GM23248 (cell line): ENCODE results near the gene AHRR.

ENCODE experiments used
- EZH2 ChIP-seq: fragments of 200-600 bp; sonication (generic); IDR thresholded peaks from 2 replicates; pipeline ENCODE4 v1.6.1; 2018; ENCODE audit warnings: antibody characterized with exemption, mild to moderate bottlenecking; ENCODE audit not compliant: insufficient read depth, poor library complexity, severe bottlenecking
- EZH2phosphoT487 ChIP-seq: fragments of 200-600 bp; sonication (generic); IDR thresholded peaks from 2 replicates; pipeline ENCODE4 v1.6.1; 2018; ENCODE audit warnings: antibody characterized with exemption, moderate library complexity, mild to moderate bottlenecking, low read depth; ENCODE audit not compliant: insufficient read depth

DNA sequence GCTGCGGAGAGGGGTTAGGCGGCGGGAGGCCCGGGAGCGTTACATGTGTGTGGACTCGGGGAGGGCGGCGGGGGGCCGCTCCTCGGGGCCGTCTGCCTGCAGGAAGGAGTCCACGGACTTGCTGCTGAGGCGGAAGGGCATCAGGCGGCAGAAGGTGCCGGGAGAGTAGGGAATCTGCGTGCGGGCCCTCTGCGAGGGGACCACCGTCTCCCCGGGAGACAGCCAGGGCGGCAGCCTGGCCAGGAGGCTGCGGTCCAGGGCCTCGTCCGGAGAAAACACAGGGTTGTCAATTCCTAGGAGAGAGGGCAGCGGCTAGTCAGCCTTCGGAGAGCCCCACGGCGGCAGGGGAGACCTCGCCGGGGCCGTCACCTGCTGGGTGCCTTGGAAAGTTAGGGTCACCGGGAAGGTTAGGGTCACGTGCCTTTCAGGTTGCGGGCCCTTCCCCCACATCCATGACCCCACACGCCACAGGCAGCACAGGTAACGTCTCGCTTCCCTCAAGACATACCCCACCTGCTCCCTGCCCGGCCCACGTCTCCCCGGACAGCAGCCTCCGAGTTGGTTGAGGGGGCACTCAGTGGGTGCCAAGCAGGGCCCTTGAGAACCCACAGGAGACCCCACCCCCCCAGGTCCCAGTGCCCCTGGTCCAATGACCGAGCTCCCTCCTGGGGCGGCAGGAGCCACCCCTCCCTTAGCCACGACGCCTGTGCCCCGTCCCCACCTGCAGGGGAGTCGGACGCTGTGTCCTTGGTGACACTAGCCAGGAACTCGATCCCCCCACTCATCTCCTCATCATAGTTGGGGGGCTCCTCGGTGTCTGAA is 153.5 kb downstream of the AHRR start:
- TF ChIP-seq EZH2 (peak; percentile 31), EZH2phosphoT487 (no peak)
